SU-DHL-6 (cell line): Measurements from ENCODE around the gene ZNF618.

Experiments
- CTCF ChIP-seq: fragments of 200-600 bp; sonication (generic); IDR thresholded peaks from one replicate; pipeline ENCODE4 v1.5.1; 2017; ENCODE audit warnings: antibody characterized with exemption, mild to moderate bottlenecking, low read length, moderate library complexity; ENCODE audit not compliant: insufficient read depth, poor library complexity, severe bottlenecking
- EZH2phosphoT487 ChIP-seq: fragments of 200-600 bp; sonication (generic), shearing (Covaris generic); conservative IDR thresholded peaks from 2 replicates; pipeline ENCODE4 v1.6.1; 2018; ENCODE audit warnings: mild to moderate bottlenecking, antibody characterized with exemption, low read length, moderate library complexity, mixed read lengths

- TF ChIP-seq CTCF, result no peak
- no peak for TF ChIP-seq EZH2phosphoT487
Measured at GRCh38 chr9:113953531-113953930, 77.4 kb downstream of the ZNF618 start.
